A549 (cell line): ENCODE measurements around the gene ADCY1.

Experiments used
- MAFK ChIP-seq: fragments of 450-650 bp; IDR thresholded peaks from 2 replicates; pipeline ENCODE4 v1.6.1; 2014; ENCODE audit not compliant: partially characterized antibody
- MAZ ChIP-seq: fragments of 150-350 bp; IDR thresholded peaks from 2 replicates; pipeline ENCODE4 v1.6.1; 2014; ENCODE audit warnings: antibody characterized with exemption, low read depth, low read length, borderline replicate concordance
- POLR2A ChIP-seq: IDR thresholded peaks from 2 replicates; pipeline ENCODE4 v1.6.1; 2012; ENCODE audit warnings: mild to moderate bottlenecking, low read length
- RAD21 ChIP-seq, 2 experiments: fragments of >200 bp in 1 of 2; sonication (Bioruptor Twin) in 1 of 2; formaldehyde crosslinking in 1 of 2; IDR thresholded peaks in 1 of 2; conservative IDR thresholded peaks in 1 of 2; 2 replicates in 1 of 2; 3 replicates in 1 of 2; pipeline ENCODE4 v1.6.1; 2012 to 2018; ENCODE audit warnings: inconsistent platforms in 1 of 2
- RNF2 ChIP-seq: fragments of 200-600 bp; sonication (generic); IDR thresholded peaks from 2 replicates; pipeline ENCODE4 v1.6.1; 2016; ENCODE audit warnings: low read depth, mild to moderate bottlenecking, antibody characterized with exemption, moderate library complexity, borderline replicate concordance
- SMC3 ChIP-seq: fragments of >200 bp; sonication (Bioruptor Twin); formaldehyde crosslinking; IDR thresholded peaks from 3 replicates; pipeline ENCODE4 v1.6.1; 2018; ENCODE audit warnings: inconsistent platforms
- TF ChIP-seq, protein P1 (sequence below): fragments of >200 bp; sonication (Bioruptor Twin); formaldehyde crosslinking; IDR thresholded peaks from 3 replicates; pipeline ENCODE4 v1.5.1; 2016
- TF ChIP-seq, protein P2 (sequence below): fragments of 450-650 bp; IDR thresholded peaks from 2 replicates; pipeline ENCODE4 v1.6.1; 2014; ENCODE audit warnings: antibody characterized with exemption
- TF ChIP-seq, protein P3 (sequence below): fragments of 250-450 bp; sonication (Bioruptor Pico); IDR thresholded peaks from 2 replicates; pipeline ENCODE4 v1.5.0; 2021; ENCODE audit warnings: mild to moderate bottlenecking, moderate library complexity, borderline replicate concordance

DNA sequence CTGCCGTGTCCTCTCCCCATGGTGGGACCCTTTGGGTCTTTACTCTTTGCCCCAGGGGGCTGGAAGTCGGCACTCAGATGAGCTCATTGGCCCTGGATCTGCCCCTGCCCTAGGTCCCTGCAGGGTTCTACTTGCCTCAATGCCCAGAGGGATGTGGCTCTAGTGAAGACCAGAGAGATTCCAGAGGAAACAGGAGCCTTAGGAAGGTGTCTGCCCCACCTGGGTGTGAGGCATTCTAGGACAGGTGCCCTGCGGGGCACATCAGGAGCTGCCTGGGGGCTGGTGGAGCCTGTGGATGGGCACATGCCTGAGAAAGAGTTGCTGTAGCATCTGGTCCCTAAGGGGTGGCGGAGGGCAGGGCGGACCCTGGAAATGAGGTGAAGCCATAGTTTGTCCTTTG lies 128.6 kb downstream of the ADCY1 start:
- TF ChIP-seq POLR2A (no peak), MAZ (no peak), RNF2 (no peak), SMC3 (no peak), MAFK (no peak), RAD21 (conservative IDR thresholded peaks at IDR 0.05 in 1 of 2, IDR thresholded peaks at IDR 0.05 in 1 of 2) (no peak)
- TF ChIP-seq, protein P1, sequence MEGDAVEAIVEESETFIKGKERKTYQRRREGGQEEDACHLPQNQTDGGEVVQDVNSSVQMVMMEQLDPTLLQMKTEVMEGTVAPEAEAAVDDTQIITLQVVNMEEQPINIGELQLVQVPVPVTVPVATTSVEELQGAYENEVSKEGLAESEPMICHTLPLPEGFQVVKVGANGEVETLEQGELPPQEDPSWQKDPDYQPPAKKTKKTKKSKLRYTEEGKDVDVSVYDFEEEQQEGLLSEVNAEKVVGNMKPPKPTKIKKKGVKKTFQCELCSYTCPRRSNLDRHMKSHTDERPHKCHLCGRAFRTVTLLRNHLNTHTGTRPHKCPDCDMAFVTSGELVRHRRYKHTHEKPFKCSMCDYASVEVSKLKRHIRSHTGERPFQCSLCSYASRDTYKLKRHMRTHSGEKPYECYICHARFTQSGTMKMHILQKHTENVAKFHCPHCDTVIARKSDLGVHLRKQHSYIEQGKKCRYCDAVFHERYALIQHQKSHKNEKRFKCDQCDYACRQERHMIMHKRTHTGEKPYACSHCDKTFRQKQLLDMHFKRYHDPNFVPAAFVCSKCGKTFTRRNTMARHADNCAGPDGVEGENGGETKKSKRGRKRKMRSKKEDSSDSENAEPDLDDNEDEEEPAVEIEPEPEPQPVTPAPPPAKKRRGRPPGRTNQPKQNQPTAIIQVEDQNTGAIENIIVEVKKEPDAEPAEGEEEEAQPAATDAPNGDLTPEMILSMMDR: no peak
- TF ChIP-seq, protein P2, sequence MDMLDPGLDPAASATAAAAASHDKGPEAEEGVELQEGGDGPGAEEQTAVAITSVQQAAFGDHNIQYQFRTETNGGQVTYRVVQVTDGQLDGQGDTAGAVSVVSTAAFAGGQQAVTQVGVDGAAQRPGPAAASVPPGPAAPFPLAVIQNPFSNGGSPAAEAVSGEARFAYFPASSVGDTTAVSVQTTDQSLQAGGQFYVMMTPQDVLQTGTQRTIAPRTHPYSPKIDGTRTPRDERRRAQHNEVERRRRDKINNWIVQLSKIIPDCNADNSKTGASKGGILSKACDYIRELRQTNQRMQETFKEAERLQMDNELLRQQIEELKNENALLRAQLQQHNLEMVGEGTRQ: no peak
- TF ChIP-seq, protein P3, sequence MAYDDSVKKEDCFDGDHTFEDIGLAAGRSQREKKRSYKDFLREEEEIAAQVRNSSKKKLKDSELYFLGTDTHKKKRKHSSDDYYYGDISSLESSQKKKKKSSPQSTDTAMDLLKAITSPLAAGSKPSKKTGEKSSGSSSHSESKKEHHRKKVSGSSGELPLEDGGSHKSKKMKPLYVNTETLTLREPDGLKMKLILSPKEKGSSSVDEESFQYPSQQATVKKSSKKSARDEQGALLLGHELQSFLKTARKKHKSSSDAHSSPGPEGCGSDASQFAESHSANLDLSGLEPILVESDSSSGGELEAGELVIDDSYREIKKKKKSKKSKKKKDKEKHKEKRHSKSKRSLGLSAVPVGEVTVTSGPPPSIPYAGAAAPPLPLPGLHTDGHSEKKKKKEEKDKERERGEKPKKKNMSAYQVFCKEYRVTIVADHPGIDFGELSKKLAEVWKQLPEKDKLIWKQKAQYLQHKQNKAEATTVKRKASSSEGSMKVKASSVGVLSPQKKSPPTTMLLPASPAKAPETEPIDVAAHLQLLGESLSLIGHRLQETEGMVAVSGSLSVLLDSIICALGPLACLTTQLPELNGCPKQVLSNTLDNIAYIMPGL (CRISPR knock-in tag): no peak
